ENCODE data around the gene BEGAIN. TPM values are rescaled to one million over a fixed set of nuclear protein-coding genes. Genes with fewer than 3 reads are reported as not detected.

BEGAIN gene
- total RNA-seq, 5 donors from 2014 or later (not counting 1 experiment from before 2014, with no cell fraction given): 0.23 to 1.9 (median 1.6) TPM; not detected in 1

- POLR2A ChIA-PET: no interaction called here
- Histone ChIP-seq H3K27me3 (replicated peaks in 1 of 2; ENCODE audit: control insufficient read depth in 2 of 2, extremely low read depth in 1 of 2, insufficient read depth in 2 of 2, low read length in 1 of 2) (peaks cover 0 to 3% of the 10 kb centered on the region in 2 experiments), H3K36me3 (ENCODE audit: control insufficient read depth in 2 of 2, extremely low read depth in 1 of 2, insufficient read depth in 1 of 2, low read length in 1 of 2) (peaks cover 0 to 6% of the 10 kb centered on the region in 2 donors), H3K4me1 (ENCODE audit: control insufficient read depth in 1 of 2, extremely low read depth in 1 of 2, insufficient read depth in 2 of 2, low read length in 2 of 2) (peaks cover 0 to 12% of the 10 kb centered on the region in 2 experiments), H3K27ac (ENCODE audit: low read length) (no peak overlapping the region), H3K4me3 (ENCODE audit: control insufficient read depth in 1 of 2, extremely low read depth in 1 of 2, low read length in 1 of 2) (no peak overlapping the region), H3K9me3 (no peaks in the 10 kb centered on the region)
- Mint-ChIP-seq H3K36me3 (peaks cover 7% of the 10 kb centered on the region), H3K27ac (no peak overlapping the region), H3K4me1 (peaks cover 0 to 2% (median 0%) of the 10 kb centered on the region in 3 donors), H3K4me3 (no peak overlapping the region), H3K9me3 (no peaks in the 10 kb centered on the region), H3K27me3 (no peaks in the 10 kb centered on the region)
- WGBS (ENCODE audit: insufficient coverage): 91% methylated on average over 6 of the region's 13 CpGs
- ATAC-seq (replicated peaks in 1 of 4) (no peak), DNase-seq (peak in 2 of 35 experiments; percentile 4 to 21)
- CTCF ChIA-PET: interaction anchor here in 1 of 2 donors (0.5 kb wide), 1 partner anchor 12 kb away, joined by 3 read pairs; no protein-coding TSS in a partner anchor
Observed at GRCh38 chr14:100534528-100535286, 52.5 kb downstream of the BEGAIN start.

DNA sequence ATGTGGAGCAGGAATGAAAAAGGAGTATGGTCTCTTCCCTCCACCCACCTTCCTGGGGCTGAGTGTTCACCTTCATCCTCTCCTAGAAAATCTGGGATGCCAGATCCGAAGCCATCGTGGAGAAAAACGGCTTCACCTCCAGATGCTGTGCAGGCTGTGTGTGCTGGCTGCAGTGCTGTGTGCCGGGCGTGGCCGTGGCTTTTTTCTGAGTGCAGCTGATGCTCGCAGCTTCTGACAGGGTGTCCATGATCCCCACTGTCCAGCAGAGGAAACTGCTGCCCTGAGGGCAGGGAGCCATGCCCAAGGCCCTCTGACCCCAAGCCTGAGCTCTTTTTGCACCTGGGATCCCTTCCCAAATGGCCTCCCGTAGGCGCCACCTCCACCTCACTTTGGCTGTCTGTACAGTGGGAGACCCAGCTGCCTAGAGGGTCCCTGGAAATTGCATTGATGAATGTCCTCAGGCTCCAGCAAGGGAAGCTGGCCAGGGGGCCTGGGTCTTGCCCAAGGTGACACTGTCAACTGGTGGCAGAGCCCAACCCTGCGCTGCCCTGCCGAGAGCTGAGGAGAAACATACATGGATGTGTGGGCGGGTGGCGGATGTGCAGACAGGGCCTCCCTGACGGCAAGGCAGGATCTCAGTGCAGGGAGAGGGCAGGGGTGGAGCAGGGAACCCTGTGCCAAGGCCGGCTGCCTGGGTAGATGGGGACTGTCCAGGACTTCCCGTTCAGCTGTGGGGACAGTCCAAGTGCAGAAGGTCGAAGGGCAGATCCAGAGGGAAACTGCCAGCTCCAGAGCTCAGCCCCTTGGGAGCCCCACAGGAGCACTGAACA, 53.3 kb downstream of the BEGAIN start:
- 77% methylated on average over 17 of the region's 17 CpGs for WGBS (ENCODE audit: insufficient coverage)

DNA sequence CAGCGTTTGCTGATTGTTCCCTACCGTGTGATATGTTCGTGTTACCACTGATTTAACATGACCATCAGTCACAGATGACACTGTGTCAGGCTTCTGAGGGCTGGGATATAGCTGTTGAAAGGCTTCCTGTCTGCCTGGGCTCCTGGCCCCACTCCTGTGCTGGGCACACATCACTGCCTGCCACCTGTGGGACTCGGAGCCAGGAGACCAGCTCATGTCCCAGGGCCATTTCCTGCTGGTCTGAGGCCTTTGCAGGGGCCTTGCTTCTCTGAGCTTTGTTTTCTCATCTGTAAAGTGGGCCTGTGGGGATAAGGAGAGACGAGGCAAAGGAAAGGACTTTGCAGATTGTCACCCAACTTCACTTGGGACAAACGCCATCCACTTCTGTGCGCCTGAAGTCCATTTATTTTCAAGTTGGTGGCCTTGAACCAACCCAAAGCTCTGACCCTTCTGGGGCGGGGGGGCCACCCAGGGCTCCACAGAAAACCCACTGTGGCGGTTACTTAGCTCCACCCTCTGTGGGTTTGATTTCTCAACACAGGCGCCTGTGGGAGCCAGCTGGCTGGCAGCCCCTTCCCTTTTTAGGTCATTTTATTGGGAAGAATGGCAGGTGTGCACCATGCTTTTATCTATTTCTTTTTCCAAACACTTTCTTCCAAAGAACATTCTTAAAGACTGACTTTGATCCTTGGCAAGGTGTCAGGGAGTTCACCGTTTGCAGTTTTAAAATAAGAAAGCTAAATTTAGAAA, 54.1 kb downstream of the BEGAIN start:
- no peaks in the 10 kb centered on the region for H3K9me3 ChIP-seq
- H3K4me1 Mint-ChIP-seq: peaks cover 0 to 2% (median 0%) of the 10 kb centered on the region in 3 donors
- POLR2A ChIA-PET: no interaction called here
- H3K27me3 ChIP-seq (replicated peaks in 1 of 2; ENCODE audit: control insufficient read depth in 2 of 2, extremely low read depth in 1 of 2, insufficient read depth in 2 of 2, low read length in 1 of 2): peaks cover 0 to 3% of the 10 kb centered on the region in 2 experiments
- H3K27me3 Mint-ChIP-seq: no peaks in the 10 kb centered on the region
- peaks cover 0 to 6% of the 10 kb centered on the region in 2 donors for H3K36me3 ChIP-seq (ENCODE audit: control insufficient read depth in 2 of 2, extremely low read depth in 1 of 2, insufficient read depth in 1 of 2, low read length in 1 of 2)
- CTCF ChIA-PET: no interaction called here
- peak in 6 of 35 experiments; percentile 0 to 13 (median 0) for DNase-seq
- H3K9me3 Mint-ChIP-seq: no peaks in the 10 kb centered on the region
- H3K27ac ChIP-seq (ENCODE audit: low read length): no peak overlapping the region
- peaks cover 0 to 12% of the 10 kb centered on the region in 2 experiments for H3K4me1 ChIP-seq (ENCODE audit: control insufficient read depth in 1 of 2, extremely low read depth in 1 of 2, insufficient read depth in 2 of 2, low read length in 2 of 2)
- H3K27ac Mint-ChIP-seq: no peak overlapping the region
- ATAC-seq (replicated peaks in 1 of 4): no peak
- no peak overlapping the region for H3K4me3 Mint-ChIP-seq
- peaks cover 7% of the 10 kb centered on the region for H3K36me3 Mint-ChIP-seq
- 57% methylated on average over 5 of the region's 11 CpGs for WGBS (ENCODE audit: insufficient coverage)
- H3K4me3 ChIP-seq (ENCODE audit: control insufficient read depth in 1 of 2, extremely low read depth in 1 of 2, low read length in 1 of 2): no peak overlapping the region

More for the DNA sequence above, 53.3 kb downstream of the BEGAIN start:
- Mint-ChIP-seq H3K27me3 (no peaks in the 10 kb centered on the region), H3K27ac (no peak overlapping the region), H3K9me3 (no peaks in the 10 kb centered on the region), H3K4me3 (no peak overlapping the region), H3K36me3 (peaks cover 7% of the 10 kb centered on the region), H3K4me1 (peaks cover 0 to 2% (median 0%) of the 10 kb centered on the region in 3 donors)
- ChIA-PET CTCF (no interaction called here), POLR2A (no interaction called here)
- Histone ChIP-seq H3K27me3 (replicated peaks in 1 of 2; ENCODE audit: control insufficient read depth in 2 of 2, extremely low read depth in 1 of 2, insufficient read depth in 2 of 2, low read length in 1 of 2) (peaks cover 0 to 3% of the 10 kb centered on the region in 2 experiments), H3K4me3 (ENCODE audit: control insufficient read depth in 1 of 2, extremely low read depth in 1 of 2, low read length in 1 of 2) (no peak overlapping the region), H3K27ac (ENCODE audit: low read length) (no peak overlapping the region), H3K36me3 (ENCODE audit: control insufficient read depth in 2 of 2, extremely low read depth in 1 of 2, insufficient read depth in 1 of 2, low read length in 1 of 2) (peaks cover 0 to 6% of the 10 kb centered on the region in 2 donors), H3K4me1 (ENCODE audit: control insufficient read depth in 1 of 2, extremely low read depth in 1 of 2, insufficient read depth in 2 of 2, low read length in 2 of 2) (peaks cover 0 to 12% of the 10 kb centered on the region in 2 experiments), H3K9me3 (no peaks in the 10 kb centered on the region)
- DNase-seq (peak in 3 of 35 experiments; percentile 1 to 22 (median 11)), ATAC-seq (replicated peaks in 1 of 4) (no peak)

GRCh38 chr14:100532154-100532861, 54.9 kb downstream of the BEGAIN start:
- ATAC-seq (replicated peaks in 1 of 4): no peak
- WGBS (ENCODE audit: insufficient coverage): 81% methylated on average over 5 of the region's 12 CpGs
- no peak overlapping the region for H3K4me3 ChIP-seq (ENCODE audit: control insufficient read depth in 1 of 2, extremely low read depth in 1 of 2, low read length in 1 of 2)
- peaks cover 0 to 3% of the 10 kb centered on the region in 2 experiments for H3K27me3 ChIP-seq (replicated peaks in 1 of 2; ENCODE audit: control insufficient read depth in 2 of 2, extremely low read depth in 1 of 2, insufficient read depth in 2 of 2, low read length in 1 of 2)
- Mint-ChIP-seq H3K9me3 (no peaks in the 10 kb centered on the region), H3K27ac (no peak overlapping the region), H3K36me3 (peaks cover 10% of the 10 kb centered on the region), H3K27me3 (no peaks in the 10 kb centered on the region), H3K4me3 (no peak overlapping the region), H3K4me1 (peaks cover 0 to 2% (median 0%) of the 10 kb centered on the region in 3 donors)
- peaks cover 0 to 12% of the 10 kb centered on the region in 2 experiments for H3K4me1 ChIP-seq (ENCODE audit: control insufficient read depth in 1 of 2, extremely low read depth in 1 of 2, insufficient read depth in 2 of 2, low read length in 2 of 2)
- ChIA-PET CTCF (no interaction called here), POLR2A (no interaction called here)
- H3K9me3 ChIP-seq: no peaks in the 10 kb centered on the region
- H3K27ac ChIP-seq (ENCODE audit: low read length): no peak overlapping the region
- H3K36me3 ChIP-seq (ENCODE audit: control insufficient read depth in 2 of 2, extremely low read depth in 1 of 2, insufficient read depth in 1 of 2, low read length in 1 of 2): peaks cover 2 to 10% of the 10 kb centered on the region in 2 donors
- DNase-seq: peak in 4 of 35 experiments; percentile 0 to 8 (median 2)

GRCh38 chr14:100531152-100532121, 55.8 kb downstream of the BEGAIN start:
- Histone ChIP-seq H3K4me3 (ENCODE audit: control insufficient read depth in 1 of 2, extremely low read depth in 1 of 2, low read length in 1 of 2) (no peak overlapping the region), H3K4me1 (ENCODE audit: control insufficient read depth in 1 of 2, extremely low read depth in 1 of 2, insufficient read depth in 2 of 2, low read length in 2 of 2) (peaks cover 0 to 12% of the 10 kb centered on the region in 2 experiments), H3K36me3 (ENCODE audit: control insufficient read depth in 2 of 2, extremely low read depth in 1 of 2, insufficient read depth in 1 of 2, low read length in 1 of 2) (peaks cover 8 to 16% of the 10 kb centered on the region in 2 donors), H3K27ac (ENCODE audit: low read length) (no peak overlapping the region), H3K9me3 (no peaks in the 10 kb centered on the region), H3K27me3 (replicated peaks in 1 of 2; ENCODE audit: control insufficient read depth in 2 of 2, extremely low read depth in 1 of 2, insufficient read depth in 2 of 2, low read length in 1 of 2) (peaks cover 0 to 3% of the 10 kb centered on the region in 2 experiments)
- Mint-ChIP-seq H3K4me3 (no peak overlapping the region), H3K27ac (no peak overlapping the region), H3K27me3 (no peaks in the 10 kb centered on the region), H3K36me3 (peaks cover 10% of the 10 kb centered on the region), H3K9me3 (no peaks in the 10 kb centered on the region), H3K4me1 (peaks cover 0 to 2% (median 0%) of the 10 kb centered on the region in 3 donors)
- peak in 5 of 35 experiments; percentile 0 to 22 (median 5) for DNase-seq
- WGBS (ENCODE audit: insufficient coverage): 73% methylated on average over 13 of the region's 16 CpGs
- POLR2A ChIA-PET: no interaction called here
- CTCF ChIA-PET: no interaction called here
- no peak for ATAC-seq (replicated peaks in 1 of 4)

Data from T-cell (primary cell).